GM23338 (cell line): ENCODE results near the gene PDS5A. TPM values are rescaled to one million over a fixed set of nuclear protein-coding genes. Genes with fewer than 3 reads are reported as not detected.

ENCODE experiments used
- ATAC-seq: fragments of 200-7000 bp; cut with Tn5 transposase; 3 replicates; pipeline ENCODE4 v1.9.1; 2020
- DNase-seq: peaks from one replicate; pipeline ENCODE4 v3.0.0-alpha.2; 2015; ENCODE audit warnings: low spot score
- H2AFZ ChIP-seq: fragments of 200-600 bp; sonication (generic); 2 replicates; pipeline ENCODE4 v1.8.0; 2016; ENCODE audit warnings: antibody characterized with exemption, mild to moderate bottlenecking, moderate library complexity
- H3F3A ChIP-seq: fragments of 200-600 bp; sonication (generic); replicated peaks from 2 replicates; pipeline ENCODE4 v1.8.0; 2017; ENCODE audit warnings: antibody characterized with exemption, mixed run types, low read depth
- H3K27ac ChIP-seq: fragments of 200-600 bp; sonication (generic); 2 replicates; pipeline ENCODE4 v1.6.1; 2016; ENCODE audit warnings: low read depth
- H3K27me3 ChIP-seq: fragments of 200-600 bp; sonication (generic); 2 replicates; pipeline ENCODE4 v1.8.0; 2016; ENCODE audit warnings: mild to moderate bottlenecking, mixed run types, moderate library complexity; ENCODE audit not compliant: insufficient read depth
- H3K36me3 ChIP-seq: fragments of 200-600 bp; sonication (generic); 2 replicates; pipeline ENCODE4 v1.8.0; 2016; ENCODE audit warnings: mild to moderate bottlenecking; ENCODE audit not compliant: insufficient read depth
- H3K4me1 ChIP-seq: fragments of 200-600 bp; sonication (generic); 2 replicates; pipeline ENCODE4 v1.8.0; 2016; ENCODE audit warnings: mild to moderate bottlenecking, moderate library complexity; ENCODE audit not compliant: insufficient read depth
- H3K4me2 ChIP-seq: fragments of 200-600 bp; sonication (generic); 2 replicates; pipeline ENCODE4 v1.7.1; 2017; ENCODE audit warnings: mixed run types
- H3K4me3 ChIP-seq: fragments of 200-600 bp; sonication (generic); 2 replicates; pipeline ENCODE4 v1.6.1; 2016; ENCODE audit warnings: mixed run types
- H3K79me2 ChIP-seq: fragments of 200-600 bp; sonication (generic); replicated peaks from 2 replicates; pipeline ENCODE4 v1.8.0; 2017; ENCODE audit warnings: mild to moderate bottlenecking; ENCODE audit not compliant: insufficient read depth
- H3K9me2 ChIP-seq: fragments of 200-600 bp; sonication (generic); 2 replicates; pipeline ENCODE4 v1.8.0; 2017; ENCODE audit not compliant: insufficient read depth
- H4K20me1 ChIP-seq: fragments of 200-600 bp; sonication (generic); replicated peaks from 2 replicates; pipeline ENCODE4 v1.8.0; 2017; ENCODE audit warnings: mild to moderate bottlenecking; ENCODE audit not compliant: insufficient read depth
- H3K27ac Mint-ChIP-seq: 2 replicates; pipeline ENCODE4 v1.8.0; 2020; ENCODE audit warnings: inconsistent platforms, mild to moderate bottlenecking, moderate library complexity, mixed read lengths
- H3K27me3 Mint-ChIP-seq: 3 replicates; pipeline ENCODE4 v1.8.0; 2022; ENCODE audit warnings: low read depth, mild to moderate bottlenecking, moderate library complexity, mixed read lengths, inconsistent platforms; ENCODE audit not compliant: insufficient read depth, poor library complexity
- H3K36me3 Mint-ChIP-seq: 3 replicates; pipeline ENCODE4 v1.8.0; 2021; ENCODE audit warnings: low read depth, mild to moderate bottlenecking, inconsistent platforms, moderate library complexity, mixed read lengths
- H3K4me1 Mint-ChIP-seq: 3 replicates; pipeline ENCODE4 v1.8.0; 2020; ENCODE audit warnings: mild to moderate bottlenecking, inconsistent platforms, mixed read lengths
- H3K4me3 Mint-ChIP-seq: 3 replicates; pipeline ENCODE4 v1.8.0; 2021; ENCODE audit warnings: moderate library complexity, mild to moderate bottlenecking, inconsistent platforms, mixed read lengths
- H3K9me3 Mint-ChIP-seq: 3 replicates; pipeline ENCODE4 v1.8.0; 2020; ENCODE audit warnings: moderate library complexity, mild to moderate bottlenecking, inconsistent platforms, mixed read lengths
- CREB1 ChIP-seq: fragments of 250-450 bp; sonication (Bioruptor Pico); IDR thresholded peaks from 2 replicates; pipeline ENCODE4 v1.5.0; 2020; ENCODE audit warnings: low read depth, mild to moderate bottlenecking, moderate library complexity
- CTCF ChIP-seq, 2 experiments: fragments of 200-600 bp in 1 of 2; sonication (generic) in 1 of 2; conservative IDR thresholded peaks; 2 replicates each; pipeline versions ENCODE4 v1.5.1 to v1.6.1; 2016 to 2017; ENCODE audit warnings: antibody characterized with exemption in 2 of 2, low read depth in 2 of 2, mild to moderate bottlenecking in 2 of 2, moderate library complexity in 1 of 2
- ETS1 ChIP-seq: IDR thresholded peaks from 2 replicates; pipeline ENCODE4 v1.6.1; 2016; ENCODE audit warnings: antibody characterized with exemption
- EZH2 ChIP-seq: fragments of 200-600 bp; sonication (generic); IDR thresholded peaks from one replicate; pipeline ENCODE4 v1.8.0; 2017; ENCODE audit warnings: antibody characterized with exemption, mild to moderate bottlenecking, low read depth; ENCODE audit not compliant: unreplicated experiment
- EZH2phosphoT487 ChIP-seq: fragments of 200-600 bp; sonication (generic); IDR thresholded peaks from one replicate; pipeline ENCODE4 v1.8.1; 2018; ENCODE audit warnings: antibody characterized with exemption; ENCODE audit not compliant: unreplicated experiment
- JUNB ChIP-seq: IDR thresholded peaks from one replicate; pipeline ENCODE4 v1.6.1; 2016; ENCODE audit warnings: antibody characterized with exemption; ENCODE audit not compliant: unreplicated experiment
- NANOG ChIP-seq: IDR thresholded peaks from 2 replicates; pipeline ENCODE4 v1.6.1; 2016; ENCODE audit warnings: antibody characterized with exemption, borderline replicate concordance
- POLR2AphosphoS5 ChIP-seq: IDR thresholded peaks from 2 replicates; pipeline ENCODE4 v1.6.1; 2016; ENCODE audit warnings: antibody characterized with exemption, low read depth
- REST ChIP-seq: IDR thresholded peaks from one replicate; pipeline ENCODE4 v1.6.1; 2018; ENCODE audit warnings: antibody characterized with exemption; ENCODE audit not compliant: unreplicated experiment
- STAT1 ChIP-seq: IDR thresholded peaks from one replicate; pipeline ENCODE4 v1.6.1; 2016; ENCODE audit warnings: antibody characterized with exemption; ENCODE audit not compliant: unreplicated experiment
- ZNF114 ChIP-seq: fragments of 250-450 bp; sonication (Bioruptor Pico); IDR thresholded peaks from 2 replicates; pipeline ENCODE4 v1.5.0; 2020; ENCODE audit warnings: mild to moderate bottlenecking, moderate library complexity
- ZNF331 ChIP-seq: fragments of 250-450 bp; sonication (Bioruptor Pico); IDR thresholded peaks from 2 replicates; pipeline ENCODE4 v1.5.0; 2020; ENCODE audit warnings: low read depth, mild to moderate bottlenecking, moderate library complexity
- polyA plus RNA-seq: library from polyadenylated mRNA; unstranded; fragments of >200 nt; fragmentation: Nextera tagmentation; extraction: Ambion mirVana; gene quantifications from 2 replicates; pipeline ENCODE4 v1.2.1, GENCODE V29; 2016
- total RNA-seq: library from RNA; depleted of rRNA; stranded (reverse); fragments of >200 nt; shearing (Covaris generic); gene quantifications from 2 replicates; pipeline ENCODE4 v1.2.3, GENCODE V29; 2014

PDS5A gene
- total and polyA plus RNA-seq, 2 experiments from 2014 or later, result 22.1 to 91.9 TPM

- no peak for TF ChIP-seq EZH2phosphoT487
- TF ChIP-seq NANOG, result no peak
- TF ChIP-seq STAT1, result no peak
- no peak for TF ChIP-seq ZNF114
- no peak for TF ChIP-seq REST
- TF ChIP-seq EZH2, result no peak
- no peak for TF ChIP-seq CTCF (conservative IDR thresholded peaks at IDR 0.05; ENCODE audit: low read depth in 2 of 2)
- no peak for TF ChIP-seq ZNF331
- TF ChIP-seq JUNB, result no peak
Measured at GRCh38 chr4:39900966-39901365, 76.7 kb downstream of the PDS5A start (continued).

GRCh38 chr4:39899291-39899690 lies 78.4 kb downstream of the PDS5A start:
- Histone ChIP-seq H3K79me2 (no peaks in the 10 kb centered on the region), H3K4me1 (peaks cover 13% of the 10 kb centered on the region; the same call in 1 of the 2 replicates), H3K27ac (peak overlapping the region; percentile 64; the same call in 1 of the 2 replicates), H3K27me3 (no peaks in the 10 kb centered on the region), H3F3A (no peaks in the 10 kb centered on the region), H3K4me2 (no peak overlapping the region), H3K4me3 (no peak overlapping the region), H2AFZ (no peak overlapping the region), H3K36me3 (peaks cover 26% of the 10 kb centered on the region; the same call in 1 of the 2 replicates), H3K9me2 (no peaks in the 10 kb centered on the region), H4K20me1 (no peaks in the 10 kb centered on the region)
- DNase-seq (no peak), ATAC-seq (no peak)
- Mint-ChIP-seq H3K9me3 (no peaks in the 10 kb centered on the region), H3K4me1 (peaks cover 19% of the 10 kb centered on the region), H3K27me3 (no peaks in the 10 kb centered on the region), H3K36me3 (peaks cover 68% of the 10 kb centered on the region), H3K27ac (no peak overlapping the region), H3K4me3 (no peak overlapping the region)
- TF ChIP-seq ZNF114 (no peak), CTCF (conservative IDR thresholded peaks at IDR 0.05; ENCODE audit: low read depth in 2 of 2) (no peak), REST (no peak), JUNB (no peak), STAT1 (no peak), NANOG (no peak), ZNF331 (no peak), POLR2AphosphoS5 (no peak), ETS1 (no peak), EZH2phosphoT487 (no peak), CREB1 (CRISPR knock-in tag) (no peak), EZH2 (no peak)
